ENCODE measurements around the gene GVQW3. TPM values are rescaled to one million over a fixed set of nuclear protein-coding genes. Genes with fewer than 3 reads are reported as not detected.

The GVQW3 gene
- polyA plus RNA-seq, 2 donors: 0.11 to 0.16 TPM

DNA sequence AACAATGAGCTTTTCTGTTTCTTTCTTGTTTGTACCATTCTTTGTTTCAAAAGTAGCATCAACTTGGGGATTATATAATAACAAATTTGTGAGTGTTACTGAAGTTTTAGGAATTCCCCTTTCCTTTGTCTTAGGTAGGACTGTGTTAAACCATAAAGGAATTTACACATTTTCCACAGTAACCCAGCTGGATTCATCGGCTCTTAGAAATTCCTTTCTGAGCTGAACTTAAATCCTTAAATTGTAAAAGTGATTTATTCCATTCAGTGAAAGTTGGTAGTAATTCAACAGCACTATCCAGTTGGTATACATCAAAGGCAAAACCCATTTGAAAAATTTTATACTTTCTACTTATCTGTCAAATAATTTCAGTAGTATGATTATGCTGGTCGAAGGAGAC lies 75.4 kb downstream of the GVQW3 start:
- H3K4me3 ChIP-seq (ENCODE audit: low read depth in 1 of 2, low read length in 2 of 2): no peak overlapping the region
- peaks cover 0 to 2% of the 10 kb centered on the region in 2 donors for H3K36me3 ChIP-seq (ENCODE audit: control insufficient read depth in 2 of 2, insufficient read depth in 2 of 2, low read length in 1 of 2)
- WGBS, 2 donors: 60 to 69% methylated on average over 2 of the region's 2 CpGs
- no peaks in the 10 kb centered on the region for H3K27me3 ChIP-seq (ENCODE audit: control insufficient read depth in 1 of 2, insufficient read depth in 2 of 2, low read length in 2 of 2)
- no peaks in the 10 kb centered on the region for H3K9me3 ChIP-seq (ENCODE audit: control insufficient read depth in 2 of 2, insufficient read depth in 1 of 2, low read depth in 1 of 2, low read length in 1 of 2)
- H3K27ac ChIP-seq (ENCODE audit: low read depth in 2 of 2, low read length in 1 of 2): no peak overlapping the region
- H3K4me1 ChIP-seq (ENCODE audit: control insufficient read depth in 2 of 2, insufficient read depth in 2 of 2, low read length in 1 of 2): no peaks in the 10 kb centered on the region

Other genes with a start within 250 kb of the GVQW3 start
- gene WNT11, start 174.8 kb upstream of the GVQW3 start, polyA plus RNA-seq: under 1 TPM; 0.20 to 0.25 TPM
- gene THAP12, start 191 bp upstream of the GVQW3 start, polyA plus RNA-seq: 1 to 10 TPM; 5.5 to 6.6 TPM
- 1 to 10 TPM; 4.4 to 4.6 TPM for gene EMSY, start 63.7 kb downstream of the GVQW3 start, polyA plus RNA-seq

All from esophagus (tissue), 2 donors.